Fibroblast of skin of scalp (primary cell): ENCODE measurements around the gene DAPK2.
"Not testable (repeated sequence)": the region's sequence is repeated elsewhere in the genome, so short reads cannot be mapped to it uniquely, and the experiment has no call there.

ENCODE experiments used
- DNase-seq: peaks from one replicate; pipeline ENCODE4 v3.0.0-alpha.2; 2013

The DAPK2 gene

GRCh38 chr15:63913336-63913735, 132.9 kb downstream of the DAPK2 start:
- no peak for DNase-seq

GRCh38 chr15:63912061-63912615, 134.1 kb downstream of the DAPK2 start:
- no peak for DNase-seq

DNA sequence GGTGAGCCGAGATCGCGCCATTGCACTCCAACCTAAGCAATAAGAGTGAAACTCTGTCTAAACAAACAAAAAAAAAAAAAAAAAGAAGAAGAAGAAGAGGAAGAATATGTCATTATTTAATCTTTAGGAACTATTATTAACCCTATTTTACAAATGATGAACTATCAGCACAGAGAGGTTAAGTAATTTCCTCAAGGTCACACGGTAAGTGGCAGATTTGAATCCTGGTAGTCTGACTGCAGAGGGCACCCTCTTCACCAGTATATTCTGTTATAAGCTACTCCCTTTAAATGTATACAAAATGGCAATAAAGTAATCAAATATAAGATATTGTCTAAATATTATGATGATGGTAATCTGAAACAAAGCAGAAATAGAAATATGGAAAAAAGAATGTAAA, 135.1 kb downstream of the DAPK2 start:
- DNase-seq = no peak

DNA sequence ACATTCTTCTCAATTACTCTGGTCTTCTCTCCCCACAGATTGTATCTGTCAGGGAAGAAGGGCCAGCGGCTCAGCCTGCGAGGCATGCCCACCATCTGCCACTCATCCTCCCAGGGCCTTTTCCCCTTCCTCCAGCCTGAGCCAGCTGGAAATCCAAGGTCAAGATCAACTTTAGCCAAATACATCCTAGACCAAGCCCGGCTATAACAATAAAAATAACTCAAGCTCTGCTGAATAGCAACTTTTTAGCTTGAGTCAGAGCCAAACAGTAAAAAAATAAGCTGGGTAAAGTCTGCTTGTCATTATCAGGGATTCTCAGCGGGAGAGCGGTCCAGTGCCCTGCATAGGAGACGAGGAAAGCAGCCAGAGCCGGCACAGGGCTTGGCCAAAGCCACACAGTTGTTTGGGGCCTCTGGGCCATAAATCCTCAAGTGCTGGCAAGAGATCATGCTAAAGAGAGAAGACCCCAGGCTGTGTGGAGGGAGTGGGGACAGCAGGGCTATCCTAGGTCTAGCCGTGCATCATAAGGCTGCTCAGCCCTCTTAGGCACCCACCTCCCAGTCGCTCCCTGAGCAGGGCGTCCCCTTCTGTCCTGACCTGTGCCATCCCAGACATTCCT, 136.4 kb downstream of the DAPK2 start:
- peak; percentile 86 for DNase-seq

- peak; percentile 43 for DNase-seq
These were observed 137.3 kb downstream of the DAPK2 start for GRCh38 chr15:63908991-63909390.

DNA sequence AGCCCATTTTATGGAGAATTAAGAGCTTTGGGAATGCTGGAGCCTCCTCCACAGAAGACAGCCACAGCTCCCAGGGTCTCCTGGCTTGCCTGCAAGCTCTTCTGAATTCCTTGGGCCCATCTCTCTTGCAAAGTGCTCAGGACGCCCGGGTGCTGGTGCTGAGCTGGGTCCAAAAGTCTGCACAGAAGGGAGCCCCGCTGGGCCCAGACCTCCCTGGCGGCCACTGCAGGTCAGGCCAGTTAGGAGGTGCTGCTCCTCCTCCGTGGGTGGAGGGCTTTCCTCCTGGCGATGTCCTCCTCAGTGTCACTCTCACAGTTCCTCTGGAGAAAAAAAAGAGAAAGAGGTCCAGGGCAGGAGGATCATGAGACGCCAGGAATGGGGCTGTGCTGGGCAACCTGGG, 138.0 kb downstream of the DAPK2 start:
- DNase-seq = no peak

DNA sequence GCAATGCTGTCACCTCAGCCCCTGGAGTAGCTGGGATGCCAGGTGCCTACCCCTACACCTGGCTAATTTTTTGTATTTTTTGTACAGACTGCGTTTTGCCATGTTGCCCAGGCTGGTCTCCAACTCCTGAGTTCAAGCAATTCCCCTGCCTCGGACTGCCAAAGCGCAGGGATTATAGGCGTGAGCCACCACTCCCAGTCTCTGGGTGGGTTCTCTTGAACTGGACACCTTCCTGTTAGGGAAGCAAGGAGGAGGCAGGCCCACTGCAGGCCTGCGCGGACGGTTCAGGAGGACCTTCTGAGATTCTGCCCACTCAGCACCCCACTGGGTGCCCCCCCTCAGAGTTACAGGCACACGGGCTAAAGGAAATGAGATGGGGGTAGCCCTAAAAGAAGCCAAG, 138.8 kb downstream of the DAPK2 start:
- no peak for DNase-seq

GRCh38 chr15:63906266-63906584, 140.1 kb downstream of the DAPK2 start:
- no peak for DNase-seq

- DNase-seq = no peak
These were observed 140.6 kb downstream of the DAPK2 start for GRCh38 chr15:63905558-63906265.

DNA sequence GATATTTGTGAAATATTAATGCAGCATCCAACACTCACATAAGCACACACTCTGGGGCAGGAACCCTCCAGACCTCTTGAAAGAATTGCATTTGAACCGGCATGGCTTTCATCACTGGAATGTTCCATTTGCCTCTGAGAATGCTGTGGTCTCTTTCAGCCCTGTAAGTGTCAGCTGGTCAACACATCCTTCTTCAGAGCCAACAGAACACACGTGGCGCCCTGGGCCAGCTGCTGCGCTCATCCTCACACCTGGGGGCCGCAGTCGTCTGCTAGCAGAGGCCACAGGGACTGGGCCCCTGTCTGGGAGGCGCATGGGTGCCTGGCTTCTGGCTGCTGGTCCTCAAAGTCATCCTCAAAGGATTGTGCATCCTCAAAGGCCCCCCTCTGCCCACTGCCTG, 141.2 kb downstream of the DAPK2 start:
- peak; percentile 36 for DNase-seq

DNA sequence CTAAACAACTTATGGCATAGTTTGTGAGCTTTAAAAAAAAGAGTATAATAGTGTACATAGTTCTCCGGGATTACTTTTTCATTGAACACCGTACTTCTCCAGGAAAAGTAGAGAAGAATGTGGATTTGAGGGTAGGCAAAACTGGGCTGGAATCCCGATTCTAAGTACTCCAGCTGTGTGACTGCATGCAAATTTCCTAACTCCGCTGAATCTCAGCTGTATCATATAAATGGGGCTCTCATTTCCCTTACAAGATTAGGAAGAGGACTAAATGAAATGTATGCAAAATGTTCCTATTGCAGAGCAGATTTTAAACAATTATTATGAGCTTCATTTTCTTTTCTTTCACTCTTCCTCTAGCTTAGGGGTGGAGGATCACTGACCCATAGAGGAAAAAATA, 142.2 kb downstream of the DAPK2 start:
- DNase-seq = no peak

DNA sequence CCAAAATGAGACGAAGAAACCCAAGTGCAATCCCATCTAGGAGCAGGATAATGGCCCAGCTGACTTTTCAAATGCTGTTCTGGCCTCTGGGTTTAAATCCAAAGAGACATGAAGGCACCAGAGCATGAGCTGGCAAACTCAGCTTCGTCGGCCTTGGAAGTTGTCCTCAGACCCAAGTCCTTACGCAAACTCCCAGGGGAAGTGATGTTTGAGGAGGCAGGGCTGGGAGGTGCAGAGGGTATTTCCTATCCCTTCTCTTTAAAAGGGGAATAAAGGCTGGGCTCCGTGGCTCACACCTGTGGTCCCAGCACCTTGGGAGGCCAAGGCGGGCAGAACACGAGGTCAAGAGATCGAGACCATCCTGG, 143.6 kb downstream of the DAPK2 start:
- DNase-seq = no peak

GRCh38 chr15:63901912-63902670, 144.2 kb downstream of the DAPK2 start:
- no peak for DNase-seq

DNA sequence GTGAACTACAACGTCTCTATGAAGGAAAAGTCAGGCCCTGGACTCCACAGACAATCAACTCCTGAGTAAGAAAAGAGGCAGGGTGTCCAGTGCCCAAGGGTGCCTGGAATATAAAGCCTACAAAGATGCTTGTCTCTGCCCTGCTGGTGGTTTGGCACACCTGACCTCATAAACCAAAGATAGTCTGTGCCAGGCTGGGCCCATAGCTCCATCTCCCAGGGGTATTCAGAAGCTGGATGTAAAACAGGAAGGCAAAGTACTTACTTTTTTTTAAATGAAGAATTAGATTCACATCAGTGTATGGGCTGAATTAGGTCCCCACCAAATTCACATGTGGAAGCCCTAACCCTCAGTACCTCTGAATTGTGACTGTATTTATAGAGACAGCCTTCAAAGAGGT, 146.0 kb downstream of the DAPK2 start:
- DNase-seq = no peak

DNA sequence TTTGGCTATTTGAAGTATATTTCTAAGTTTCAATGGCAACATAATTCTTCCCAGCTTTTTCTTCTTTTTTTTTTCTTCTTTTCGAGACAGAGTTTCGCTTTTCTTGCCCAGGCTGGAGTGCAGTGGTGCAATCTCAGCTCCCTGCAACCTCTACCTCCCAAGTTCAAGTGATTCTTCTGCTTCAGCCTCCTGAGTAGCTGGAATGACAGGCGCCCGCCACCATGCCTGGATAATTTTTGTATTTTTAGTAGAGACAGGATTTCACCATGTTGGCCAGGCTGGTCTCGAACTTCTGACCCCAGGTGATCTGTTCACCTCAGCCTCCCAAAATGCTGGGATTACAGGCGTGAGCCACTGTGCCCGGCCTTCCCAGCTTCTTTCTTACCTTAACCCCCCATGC, 146.7 kb downstream of the DAPK2 start:
- DNase-seq = not testable (repeated sequence)

- no peak for DNase-seq
These were observed 147.1 kb downstream of the DAPK2 start for GRCh38 chr15:63899193-63899592.

GRCh38 chr15:63896336-63897115, 149.8 kb downstream of the DAPK2 start:
- DNase-seq = peak; percentile 45

DNA sequence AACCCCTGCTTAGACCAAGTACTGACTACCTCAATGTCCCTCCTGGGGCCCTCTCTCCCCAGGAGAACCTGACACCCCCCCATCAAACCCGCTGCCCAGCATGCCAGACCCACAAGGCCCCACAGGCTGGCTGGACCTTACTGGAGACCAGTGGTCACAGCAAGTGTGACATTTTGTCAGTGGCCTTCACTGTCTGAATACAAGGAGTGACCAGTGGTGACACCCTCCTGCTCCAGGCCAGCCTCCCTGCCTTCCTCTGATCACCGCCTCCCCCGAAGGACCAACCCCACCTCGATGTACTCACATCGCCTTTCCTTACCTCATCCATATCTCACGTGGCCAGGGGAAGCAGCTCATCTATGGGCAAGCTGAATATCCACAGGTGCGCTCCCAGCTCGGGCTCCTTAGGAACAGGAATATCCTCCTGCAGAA, 150.5 kb downstream of the DAPK2 start:
- DNase-seq = no peak

- DNase-seq = no peak
These were observed 151.1 kb downstream of the DAPK2 start for GRCh38 chr15:63895194-63895593.

DNA sequence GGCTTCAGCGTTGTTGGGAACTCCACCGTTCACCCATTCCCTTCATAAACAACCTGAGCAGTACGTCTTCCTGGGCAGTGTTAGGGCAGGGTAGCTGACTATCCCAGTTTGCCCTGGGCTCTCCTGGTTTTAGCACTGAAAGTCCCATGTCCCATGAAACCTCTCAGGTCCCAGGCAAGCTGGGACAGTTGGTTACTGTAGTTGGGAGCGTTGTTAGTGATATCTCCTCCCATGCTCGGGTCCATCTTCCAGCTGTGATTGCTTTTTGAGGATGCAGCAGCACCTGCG, 151.7 kb downstream of the DAPK2 start:
- DNase-seq = no peak

DNA sequence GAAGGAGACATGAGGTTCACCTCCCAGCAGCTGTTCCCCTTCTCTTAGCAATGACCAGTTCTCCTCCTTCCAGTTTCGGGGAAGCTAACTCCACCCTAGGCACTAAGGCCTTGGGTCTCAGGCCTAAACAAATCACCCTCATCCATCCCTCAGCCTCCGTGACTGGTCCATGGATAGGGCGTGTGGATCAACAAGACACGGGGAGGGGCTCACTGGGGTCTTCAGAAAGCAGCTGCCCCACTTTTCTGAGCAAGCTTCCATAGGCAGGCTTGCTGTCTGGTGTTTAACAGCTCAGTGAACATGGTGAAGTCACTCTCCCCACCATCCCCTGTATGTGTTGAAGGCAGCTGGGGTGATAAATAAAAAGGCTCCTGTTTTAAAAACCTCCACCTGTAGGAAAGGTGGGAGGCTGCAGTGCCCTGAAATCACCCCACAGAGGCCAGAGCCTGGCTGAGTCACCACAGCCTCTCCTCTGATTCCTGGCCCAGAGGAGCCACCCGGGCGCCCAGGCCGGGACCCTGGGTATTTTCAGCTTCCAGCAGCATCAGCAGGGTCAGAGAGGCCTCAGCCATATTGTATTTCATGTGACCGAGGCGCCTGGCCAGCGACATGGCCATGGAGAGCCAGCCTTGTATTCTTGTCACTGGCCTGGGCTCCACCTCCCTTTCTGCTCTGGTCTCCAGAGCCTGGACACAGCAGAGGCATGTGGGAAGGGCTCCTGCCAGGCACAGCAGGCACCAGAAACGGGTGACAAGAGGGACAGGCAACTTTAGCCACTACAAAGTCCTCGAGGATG, 152.2 kb downstream of the DAPK2 start:
- DNase-seq = no peak

DNA sequence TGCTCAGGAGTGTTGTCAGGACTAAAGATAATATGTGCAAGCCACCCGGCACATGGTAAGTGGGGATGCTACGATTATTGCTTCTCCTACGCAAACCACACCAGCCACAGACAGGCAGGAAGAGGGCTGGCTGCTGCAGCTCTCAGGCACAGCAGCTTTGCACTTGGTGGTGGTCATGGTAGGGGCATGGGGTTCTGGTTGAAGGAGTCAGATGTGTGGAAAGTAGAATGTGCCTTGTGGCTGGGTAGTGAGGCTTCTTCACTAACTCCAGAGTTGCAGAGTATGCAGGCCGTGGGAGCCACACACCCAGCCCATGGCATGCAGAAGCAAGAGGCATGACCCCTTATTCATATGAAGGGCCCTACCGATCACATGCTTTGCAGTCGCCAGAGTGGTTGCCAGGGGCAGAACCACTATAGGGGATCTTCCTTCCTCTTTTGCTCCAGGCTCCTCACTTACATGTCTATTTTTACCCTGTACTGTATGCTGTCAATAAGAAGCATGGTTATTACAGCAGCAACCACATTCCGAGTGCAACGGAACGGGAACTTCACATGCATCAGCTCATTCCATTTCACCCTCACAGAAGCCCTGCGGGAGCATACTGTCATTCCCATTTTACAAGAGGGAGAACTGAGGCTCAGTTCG, 153.4 kb downstream of the DAPK2 start:
- DNase-seq = no peak
